Gastroesophageal sphincter (tissue), 4 donors: ENCODE results near the gene ZNF44. TPM values are rescaled to one million over a fixed set of nuclear protein-coding genes. Genes with fewer than 3 reads are reported as not detected.

Experiments
- ATAC-seq: fragments of 150-250 bp; one replicate; pipeline ENCODE4 v1.9.1; 2016; ENCODE audit warnings: mild to moderate bottlenecking, moderate library complexity
- H3K27ac ChIP-seq, 4 donors: fragments of 200-600 bp; sonication (generic) in 3 of 4; 1 replicate in 3 of 4; 2 replicates in 1 of 4; pipeline ENCODE4 v1.5.1; 2016 to 2019
- H3K27me3 ChIP-seq: fragments of 200-600 bp; sonication (generic); one replicate; pipeline ENCODE4 v1.5.1; 2019
- H3K36me3 ChIP-seq, 2 donors: fragments of 200-600 bp; sonication (generic); one replicate each; pipeline ENCODE4 v1.5.1; 2019; ENCODE audit warnings: control low read depth in 1 of 2
- H3K4me1 ChIP-seq, 3 donors: fragments of 200-600 bp; sonication (generic); 1 replicate in 2 of 3; 2 replicates in 1 of 3; pipeline ENCODE4 v1.5.1; 2016 to 2019; ENCODE audit warnings: control low read depth in 2 of 3
- H3K4me3 ChIP-seq, 2 donors: fragments of 200-600 bp; sonication (generic); one replicate each; pipeline ENCODE4 v1.5.1; 2019; ENCODE audit warnings: mild to moderate bottlenecking in 1 of 2, moderate library complexity in 1 of 2
- H3K9me3 ChIP-seq, 3 donors: fragments of 200-600 bp; sonication (generic); one replicate each; pipeline ENCODE4 v1.5.1; 2017 to 2019; ENCODE audit warnings: control low read depth in 2 of 3
- EP300 ChIP-seq: sonication (generic); formaldehyde crosslinking; IDR thresholded peaks from one replicate; pipeline ENCODE4 v1.6.1; 2017; ENCODE audit warnings: antibody characterized with exemption, mild to moderate bottlenecking
- POLR2A ChIP-seq, 2 donors: fragments of 450-650 bp; IDR thresholded peaks; one replicate each; pipeline ENCODE4 v1.6.1; 2017; ENCODE audit warnings: antibody characterized with exemption in 2 of 2, mild to moderate bottlenecking in 2 of 2, moderate library complexity in 1 of 2
- POLR2AphosphoS5 ChIP-seq: sonication (generic); formaldehyde crosslinking; IDR thresholded peaks from one replicate; pipeline ENCODE4 v1.6.1; 2017; ENCODE audit warnings: antibody characterized with exemption
- WGBS, 2 donors: methylation state at CpG; one replicate each; pipeline ENCODE4 v1.1.5; 2018; ENCODE audit warnings: low coverage in 1 of 2; 5-methylcytosine and 5-hydroxymethylcytosine counted together
- total RNA-seq, 4 donors: library from RNA; depleted of rRNA; stranded (reverse); fragments of >200 nt; gene quantifications; one replicate each; pipeline ENCODE4 v1.1.0, GENCODE V29; 2016
- TF ChIP-seq, protein P1 (sequence below), 4 experiments: fragments of 200-600 bp in 2 of 4; fragments of 450-650 bp in 2 of 4; sonication (generic) in 1 of 4; IDR thresholded peaks; one replicate each; pipeline ENCODE4 v1.5.1; 2017 to 2019; ENCODE audit warnings: antibody characterized with exemption in 4 of 4, mild to moderate bottlenecking in 2 of 4, moderate library complexity in 2 of 4

Gene ZNF44
- total RNA-seq, 4 donors from 2014 or later = 10.1 to 14.6 (median 11.3) TPM

DNA sequence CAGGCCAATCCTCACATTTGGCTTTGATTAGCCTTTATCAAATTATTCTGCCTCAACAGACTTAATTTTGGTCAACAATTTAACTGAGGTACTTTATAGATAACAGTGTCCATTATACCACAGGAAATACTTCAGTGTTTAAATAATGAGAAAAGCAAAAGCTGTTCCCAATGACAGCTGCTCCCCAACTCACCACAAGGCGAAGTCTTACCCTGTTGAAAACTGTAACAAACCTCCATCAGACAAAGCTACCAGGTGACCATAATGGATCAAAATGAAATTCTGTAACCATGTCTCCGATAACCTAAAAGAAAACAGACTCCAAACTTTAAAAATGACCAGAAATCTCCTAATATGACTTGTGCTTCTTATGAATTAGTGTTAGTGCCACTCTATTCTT lies 50.3 kb downstream of the ZNF44 start:
- no peak overlapping the region for H3K4me3 ChIP-seq
- peaks cover 10 to 69% of the 10 kb centered on the region in 2 donors for H3K36me3 ChIP-seq
- H3K9me3 ChIP-seq = peaks cover 0 to 27% (median 1%) of the 10 kb centered on the region in 3 donors
- H3K4me1 ChIP-seq = no peaks in the 10 kb centered on the region
- WGBS, 2 donors = 84 to 94% methylated on average over 2 of the region's 2 CpGs
- TF ChIP-seq, protein P1, sequence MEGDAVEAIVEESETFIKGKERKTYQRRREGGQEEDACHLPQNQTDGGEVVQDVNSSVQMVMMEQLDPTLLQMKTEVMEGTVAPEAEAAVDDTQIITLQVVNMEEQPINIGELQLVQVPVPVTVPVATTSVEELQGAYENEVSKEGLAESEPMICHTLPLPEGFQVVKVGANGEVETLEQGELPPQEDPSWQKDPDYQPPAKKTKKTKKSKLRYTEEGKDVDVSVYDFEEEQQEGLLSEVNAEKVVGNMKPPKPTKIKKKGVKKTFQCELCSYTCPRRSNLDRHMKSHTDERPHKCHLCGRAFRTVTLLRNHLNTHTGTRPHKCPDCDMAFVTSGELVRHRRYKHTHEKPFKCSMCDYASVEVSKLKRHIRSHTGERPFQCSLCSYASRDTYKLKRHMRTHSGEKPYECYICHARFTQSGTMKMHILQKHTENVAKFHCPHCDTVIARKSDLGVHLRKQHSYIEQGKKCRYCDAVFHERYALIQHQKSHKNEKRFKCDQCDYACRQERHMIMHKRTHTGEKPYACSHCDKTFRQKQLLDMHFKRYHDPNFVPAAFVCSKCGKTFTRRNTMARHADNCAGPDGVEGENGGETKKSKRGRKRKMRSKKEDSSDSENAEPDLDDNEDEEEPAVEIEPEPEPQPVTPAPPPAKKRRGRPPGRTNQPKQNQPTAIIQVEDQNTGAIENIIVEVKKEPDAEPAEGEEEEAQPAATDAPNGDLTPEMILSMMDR (IDR thresholded peaks at IDR 0.05) = peak in 1 of 4 experiments; percentile 9
- TF ChIP-seq POLR2AphosphoS5 (no peak), EP300 (no peak), POLR2A (IDR thresholded peaks at IDR 0.05) (no peak)
- H3K27ac ChIP-seq = no peak overlapping the region
- ATAC-seq = no peak
- no peaks in the 10 kb centered on the region for H3K27me3 ChIP-seq

DNA sequence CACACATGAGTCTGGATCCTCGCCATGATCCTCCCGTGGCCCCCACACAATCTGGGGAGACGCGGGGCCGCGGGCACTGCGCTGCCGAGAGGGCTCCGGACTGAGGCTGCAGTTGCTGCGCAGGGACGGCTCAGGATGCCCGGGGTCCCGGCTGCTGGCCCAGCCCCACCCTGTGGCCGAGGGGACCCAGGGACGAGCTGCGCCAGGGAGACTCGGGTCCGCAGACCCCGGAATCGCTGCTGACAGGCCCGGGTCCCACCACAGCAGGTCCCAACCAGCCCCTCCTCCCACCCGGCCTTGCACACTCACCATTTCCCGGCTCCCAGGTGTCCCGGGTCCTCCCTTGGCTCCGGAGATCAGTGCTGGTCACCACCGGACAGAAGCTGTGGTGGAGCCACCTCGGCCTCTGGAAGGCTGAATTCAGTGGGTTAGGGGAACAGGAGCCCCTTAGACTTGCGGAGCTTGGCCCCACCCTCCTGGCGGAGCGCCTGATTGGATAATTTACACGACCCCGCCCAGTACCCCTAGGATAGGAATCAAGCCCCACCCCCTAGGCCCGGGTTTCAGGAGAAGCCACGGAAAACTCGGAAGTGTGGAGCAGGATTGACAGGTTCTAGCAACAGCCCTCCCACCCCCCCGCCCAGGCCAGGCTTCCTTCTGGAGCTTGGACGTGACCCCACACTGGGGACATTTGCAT lies 57.4 kb downstream of the ZNF44 start:
- 96% methylated on average over 4 of the region's 37 CpGs; no CpG with 5 or more reads in 1 of the 2 donors for WGBS, 2 donors
- no peak for ATAC-seq
- no peak for TF ChIP-seq POLR2AphosphoS5
- TF ChIP-seq POLR2A (IDR thresholded peaks at IDR 0.05) = no peak
- no peak for TF ChIP-seq EP300
- TF ChIP-seq, protein P1 (IDR thresholded peaks at IDR 0.05) = no peak
- no peaks in the 10 kb centered on the region for H3K27me3 ChIP-seq
- H3K36me3 ChIP-seq = peaks cover 0 to 63% of the 10 kb centered on the region in 2 donors
- H3K27ac ChIP-seq = no peak overlapping the region
- H3K4me1 ChIP-seq = no peaks in the 10 kb centered on the region
- no peaks in the 10 kb centered on the region for H3K9me3 ChIP-seq
- H3K4me3 ChIP-seq = no peak overlapping the region

DNA sequence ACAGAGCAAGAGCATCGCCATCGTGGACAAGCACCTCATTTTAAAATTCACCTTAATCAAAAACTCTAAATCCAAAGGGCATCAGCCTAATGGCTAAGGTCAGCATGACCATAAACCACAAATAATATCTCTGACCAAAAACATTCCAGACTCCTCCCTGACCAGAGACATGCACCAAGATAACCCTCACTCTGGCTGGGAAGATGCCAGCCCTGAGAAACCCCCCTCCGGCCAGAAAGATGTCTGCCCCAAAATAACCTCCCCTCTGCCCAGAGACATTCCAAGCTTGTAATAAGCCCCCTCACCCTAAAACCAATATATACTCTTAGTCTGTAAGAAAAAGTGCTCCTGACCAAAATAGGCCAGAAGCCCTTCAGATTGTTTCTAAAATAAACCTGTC lies 61.7 kb downstream of the ZNF44 start:
- WGBS, 2 donors = 62 to 90% methylated on average over 2 to 3 of the region's 3 CpGs
- no peak overlapping the region for H3K4me3 ChIP-seq
- H3K27me3 ChIP-seq = no peaks in the 10 kb centered on the region
- TF ChIP-seq POLR2AphosphoS5 = no peak
- peaks cover 0 to 53% of the 10 kb centered on the region in 2 donors for H3K36me3 ChIP-seq
- no peaks in the 10 kb centered on the region for H3K4me1 ChIP-seq
- no peak for ATAC-seq
- no peaks in the 10 kb centered on the region for H3K9me3 ChIP-seq
- no peak overlapping the region for H3K27ac ChIP-seq

DNA sequence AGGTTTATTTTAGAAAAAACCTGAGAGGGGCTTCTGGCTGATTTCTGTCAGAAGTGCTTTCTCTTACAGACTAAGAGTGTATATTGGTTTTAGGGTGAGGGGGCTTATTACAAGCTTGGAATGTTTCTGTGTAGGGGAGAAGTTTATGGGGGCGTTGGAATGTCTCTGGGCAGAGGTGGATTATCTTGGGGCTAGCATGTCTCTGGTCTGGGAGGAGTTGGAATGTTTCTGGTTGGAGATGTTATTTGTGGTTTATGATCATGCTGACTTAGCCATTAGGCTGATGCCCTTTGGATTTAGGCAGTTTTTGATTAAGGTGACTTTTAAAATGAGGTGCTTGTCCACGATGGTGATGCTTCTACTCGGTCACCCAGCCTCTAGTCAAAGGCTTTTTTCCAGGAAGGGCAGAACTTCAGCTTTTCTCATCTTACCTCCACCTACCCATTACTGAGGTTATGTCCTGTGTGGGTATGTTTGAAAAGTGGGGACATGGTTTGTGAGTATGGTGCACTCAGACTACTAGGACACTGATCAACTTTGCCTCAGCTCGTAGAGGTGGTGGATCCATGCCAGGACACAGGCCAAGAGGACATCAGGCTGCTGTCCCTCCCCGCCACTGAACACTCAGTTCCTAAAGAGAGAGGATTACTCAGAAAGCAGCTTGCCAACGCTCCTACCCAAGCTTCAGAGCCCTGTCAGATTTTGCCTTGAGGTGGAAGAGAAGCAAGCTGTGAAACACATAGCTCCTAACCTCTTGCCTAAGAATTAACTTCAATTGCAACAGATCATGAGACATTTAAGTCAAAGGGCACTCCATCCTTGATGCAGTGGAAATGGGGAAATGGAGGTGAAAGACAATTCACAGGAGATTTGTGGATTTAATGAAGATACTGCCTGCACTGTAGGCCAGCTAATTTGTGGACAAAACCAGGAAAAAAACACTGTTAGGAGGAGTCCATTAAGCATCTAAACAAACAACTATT lies 63.6 kb downstream of the ZNF44 start:
- H3K4me1 ChIP-seq = no peaks in the 10 kb centered on the region

DNA sequence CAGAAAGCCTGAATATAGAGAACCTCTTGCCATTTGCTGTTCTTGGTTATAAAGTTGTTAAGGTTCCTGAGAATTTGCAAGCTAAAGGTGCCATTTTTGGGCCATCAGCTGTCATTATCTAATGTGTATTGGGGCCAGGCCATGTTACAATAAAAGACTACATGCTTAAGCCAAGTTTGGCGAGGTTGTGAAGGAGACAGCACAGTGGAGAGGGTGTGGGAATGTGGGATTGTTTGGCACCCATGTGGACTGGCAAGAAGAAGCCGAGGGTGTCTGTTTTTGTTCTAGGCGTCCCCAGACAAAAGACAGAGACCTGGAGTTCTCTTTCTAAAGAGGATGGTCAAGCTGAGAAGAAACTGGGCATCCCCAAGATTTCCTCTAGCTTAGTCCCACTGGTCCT lies 64.7 kb downstream of the ZNF44 start:
- H3K9me3 ChIP-seq = no peaks in the 10 kb centered on the region
- no peaks in the 10 kb centered on the region for H3K27me3 ChIP-seq
- H3K4me1 ChIP-seq = no peaks in the 10 kb centered on the region
- H3K36me3 ChIP-seq = peaks cover 0 to 55% of the 10 kb centered on the region in 2 donors
- no peak for ATAC-seq
- H3K27ac ChIP-seq = no peak overlapping the region
- TF ChIP-seq POLR2AphosphoS5 = no peak
- TF ChIP-seq, protein P1 (IDR thresholded peaks at IDR 0.05) = no peak
- TF ChIP-seq POLR2A (IDR thresholded peaks at IDR 0.05) = no peak
- no peak for TF ChIP-seq EP300
- H3K4me3 ChIP-seq = no peak overlapping the region
- WGBS, 2 donors = 88 to 100% methylated on average over 2 to 3 of the region's 3 CpGs

More for the DNA sequence above, 63.6 kb downstream of the ZNF44 start:
- Histone ChIP-seq H3K4me3 (no peak overlapping the region), H3K27me3 (no peaks in the 10 kb centered on the region), H3K36me3 (peaks cover 0 to 48% of the 10 kb centered on the region in 2 donors), H3K27ac (no peak overlapping the region), H3K9me3 (no peaks in the 10 kb centered on the region)
- TF ChIP-seq, protein P1 (IDR thresholded peaks at IDR 0.05) = no peak
- TF ChIP-seq POLR2AphosphoS5 (no peak), POLR2A (IDR thresholded peaks at IDR 0.05) (no peak), EP300 (no peak)
- WGBS, 2 donors = 90 to 100% methylated on average over 4 to 5 of the region's 6 CpGs
- no peak for ATAC-seq
